Kidney tubule cell (primary cell): ENCODE results near the gene KAZN.
A peak's percentile ranks its signal among the peaks of the same experiment; 100 is the strongest.

Source experiments
- DNase-seq: peaks from one replicate; pipeline ENCODE4 v3.0.0-alpha.2; 2018; ENCODE audit warnings: low spot score

Gene KAZN

GRCh38 chr1:14939527-14940284 is 341.2 kb downstream of the KAZN start:
- peak; percentile 81 for DNase-seq

- no peak for DNase-seq
Measured at GRCh38 chr1:14940285-14940870, 341.9 kb downstream of the KAZN start.

- DNase-seq: no peak
Measured at GRCh38 chr1:14941864-14942263, 343.4 kb downstream of the KAZN start.

- DNase-seq: no peak
Measured at GRCh38 chr1:14944471-14944985, 346.0 kb downstream of the KAZN start.

GRCh38 chr1:14945132-14946010 is 346.9 kb downstream of the KAZN start:
- DNase-seq: peak; percentile 85

GRCh38 chr1:14946011-14946359 is 347.5 kb downstream of the KAZN start:
- peak; percentile 39 for DNase-seq

GRCh38 chr1:14946684-14947238 is 348.3 kb downstream of the KAZN start:
- DNase-seq: peak; percentile 72

GRCh38 chr1:14947421-14947820 is 348.9 kb downstream of the KAZN start:
- no peak for DNase-seq

- DNase-seq: no peak
Measured at GRCh38 chr1:14948112-14948652, 349.7 kb downstream of the KAZN start.

GRCh38 chr1:14949270-14949835 is 350.9 kb downstream of the KAZN start:
- DNase-seq: no peak

GRCh38 chr1:14949836-14950713 is 351.6 kb downstream of the KAZN start:
- peak; percentile 45 for DNase-seq

- DNase-seq: no peak
Measured at GRCh38 chr1:14951766-14952165, 353.3 kb downstream of the KAZN start.

GRCh38 chr1:14952626-14953314 is 354.3 kb downstream of the KAZN start:
- DNase-seq: peak; percentile 39

GRCh38 chr1:14954210-14954609 is 355.7 kb downstream of the KAZN start:
- peak; percentile 60 for DNase-seq

GRCh38 chr1:14954930-14955329 is 356.4 kb downstream of the KAZN start:
- no peak for DNase-seq

- DNase-seq: no peak
Measured at GRCh38 chr1:14955402-14955801, 356.9 kb downstream of the KAZN start.

- no peak for DNase-seq
Measured at GRCh38 chr1:14955976-14956375, 357.5 kb downstream of the KAZN start.

- no peak for DNase-seq
Measured at GRCh38 chr1:14956579-14957195, 358.2 kb downstream of the KAZN start.

- no peak for DNase-seq
Measured at GRCh38 chr1:14957375-14958098, 359.1 kb downstream of the KAZN start.
